Urinary bladder (tissue), 4 donors: ENCODE data around the gene TGFB1I1. TPM values are rescaled to one million over a fixed set of nuclear protein-coding genes. Genes with fewer than 3 reads are reported as not detected.

ENCODE experiments used
- DNase-seq: peaks from one replicate; pipeline ENCODE4 v3.0.0-alpha.2; 2015; ENCODE audit errors: extremely low spot score
- H3K27ac ChIP-seq: one replicate; pipeline ENCODE4 v1.5.1; 2013; ENCODE audit warnings: low read depth, mild to moderate bottlenecking, moderate library complexity
- H3K36me3 ChIP-seq: one replicate; pipeline ENCODE4 v1.6.1; 2013; ENCODE audit warnings: mild to moderate bottlenecking, moderate library complexity; ENCODE audit not compliant: insufficient read depth
- H3K4me1 ChIP-seq: one replicate; pipeline ENCODE4 v1.6.1; 2013; ENCODE audit warnings: mild to moderate bottlenecking, moderate library complexity; ENCODE audit not compliant: insufficient read depth
- H3K4me3 ChIP-seq: one replicate; pipeline ENCODE4 v1.5.1; 2013; ENCODE audit warnings: low read depth, low read length
- WGBS: extraction: QIAGEN DNeasy Blood & Tissue Kit; methylation state at CpG from one replicate; pipeline ENCODE4 v1.1.7; 2013; 5-methylcytosine and 5-hydroxymethylcytosine counted together
- polyA plus RNA-seq: library from polyadenylated mRNA; stranded (reverse); fragments of 200-250 nt; gene quantifications from one replicate; pipeline ENCODE4 v1.2.3, GENCODE V29; 2013
- total RNA-seq: library from RNA; depleted of rRNA; stranded (reverse); fragments of >200 nt; gene quantifications from one replicate; pipeline ENCODE4 v1.2.3, GENCODE V29; 2014
- donor health status: healthy with polysubstance abuse.
- donor health status: healthy.

The TGFB1I1 gene
- total and polyA plus RNA-seq, 2 donors = 76.2 to 341 TPM

GRCh38 chr16:31470615-31471014 is 1.3 kb upstream of the TGFB1I1 start:
- Histone ChIP-seq H3K27ac (no peak overlapping the region), H3K4me3 (no peak overlapping the region)

GRCh38 chr16:31471241-31471874 is 594 bp upstream of the TGFB1I1 start:
- no peaks in the 10 kb centered on the region for H3K36me3 ChIP-seq
- H3K27ac ChIP-seq = peak overlapping the region; percentile 42
- peaks cover 3% of the 10 kb centered on the region for H3K4me1 ChIP-seq
- no peak for DNase-seq
- H3K4me3 ChIP-seq = peak overlapping the region; percentile 80
- WGBS = 22% methylated on average over 15 of the region's 15 CpGs

More at GRCh38 chr16:31470615-31471014, 1.3 kb upstream of the TGFB1I1 start:
- H3K36me3 ChIP-seq = no peaks in the 10 kb centered on the region
- WGBS = 79% methylated on average over 3 of the region's 3 CpGs
- no peak for DNase-seq
- H3K4me1 ChIP-seq = no peaks in the 10 kb centered on the region

GRCh38 chr16:31472709-31473203 is 804 bp downstream of the TGFB1I1 start:
- 14% methylated on average over 20 of the region's 20 CpGs for WGBS
- no peaks in the 10 kb centered on the region for H3K36me3 ChIP-seq
- H3K4me1 ChIP-seq = peaks cover 3% of the 10 kb centered on the region
- peak overlapping the region; percentile 80 for H3K4me3 ChIP-seq
- H3K27ac ChIP-seq = peak overlapping the region; percentile 93
- no peak for DNase-seq

GRCh38 chr16:31473264-31473984 is 1.5 kb downstream of the TGFB1I1 start:
- WGBS = 79% methylated on average over 17 of the region's 17 CpGs
- no peak for DNase-seq
- H3K36me3 ChIP-seq = no peaks in the 10 kb centered on the region
- H3K4me3 ChIP-seq = no peak overlapping the region
- peaks cover 3% of the 10 kb centered on the region for H3K4me1 ChIP-seq
- H3K27ac ChIP-seq = no peak overlapping the region

GRCh38 chr16:31474173-31474714 is 2.3 kb downstream of the TGFB1I1 start:
- Histone ChIP-seq H3K4me3 (no peak overlapping the region), H3K36me3 (no peaks in the 10 kb centered on the region), H3K4me1 (peaks cover 3% of the 10 kb centered on the region), H3K27ac (no peak overlapping the region)
- WGBS = 62% methylated on average over 12 of the region's 12 CpGs
- DNase-seq = no peak

- Histone ChIP-seq H3K36me3 (no peaks in the 10 kb centered on the region), H3K4me1 (peaks cover 3% of the 10 kb centered on the region), H3K27ac (no peak overlapping the region), H3K4me3 (no peak overlapping the region)
- 82% methylated on average over 12 of the region's 12 CpGs for WGBS
- no peak for DNase-seq
These were observed 3.1 kb downstream of the TGFB1I1 start for GRCh38 chr16:31474773-31475738.

GRCh38 chr16:31475946-31476302 is 4.0 kb downstream of the TGFB1I1 start:
- no peak for DNase-seq
- H3K4me1 ChIP-seq = peaks cover 3% of the 10 kb centered on the region
- H3K27ac ChIP-seq = no peak overlapping the region
- no peak overlapping the region for H3K4me3 ChIP-seq
- 64% methylated on average over 26 of the region's 26 CpGs for WGBS
- no peaks in the 10 kb centered on the region for H3K36me3 ChIP-seq

- Histone ChIP-seq H3K4me3 (no peak overlapping the region), H3K4me1 (peaks cover 3% of the 10 kb centered on the region), H3K27ac (no peak overlapping the region), H3K36me3 (no peaks in the 10 kb centered on the region)
- 48% methylated on average over 67 of the region's 68 CpGs for WGBS
- no peak for DNase-seq
These were observed 4.6 kb downstream of the TGFB1I1 start for GRCh38 chr16:31476303-31477219.

- no peak for DNase-seq
- Histone ChIP-seq H3K4me3 (no peak overlapping the region), H3K27ac (no peak overlapping the region), H3K4me1 (peaks cover 3% of the 10 kb centered on the region), H3K36me3 (no peaks in the 10 kb centered on the region)
- 66% methylated on average over 67 of the region's 67 CpGs for WGBS
These were observed 5.6 kb downstream of the TGFB1I1 start for GRCh38 chr16:31477220-31478216.

- no peak for DNase-seq
- WGBS = 83% methylated on average over 3 of the region's 3 CpGs
- H3K27ac ChIP-seq = no peak overlapping the region
- H3K4me3 ChIP-seq = no peak overlapping the region
- no peaks in the 10 kb centered on the region for H3K36me3 ChIP-seq
- H3K4me1 ChIP-seq = peaks cover 3% of the 10 kb centered on the region
These were observed 7.0 kb downstream of the TGFB1I1 start for GRCh38 chr16:31478956-31479355.

- DNase-seq = no peak
- no peak overlapping the region for H3K4me3 ChIP-seq
- peaks cover 3% of the 10 kb centered on the region for H3K4me1 ChIP-seq
- WGBS = 80% methylated on average over 9 of the region's 9 CpGs
- no peaks in the 10 kb centered on the region for H3K36me3 ChIP-seq
- H3K27ac ChIP-seq = no peak overlapping the region
These were observed 7.8 kb downstream of the TGFB1I1 start for GRCh38 chr16:31479751-31480150.
